Endodermal cell (in vitro differentiated cells): ENCODE results near the gene TPRKB. TPM values are rescaled to one million over a fixed set of nuclear protein-coding genes. Genes with fewer than 3 reads are reported as not detected.

Experiments
- DNase-seq: peaks from one replicate; pipeline ENCODE4 v3.0.0-alpha.2; 2017
- H3K27ac ChIP-seq: 2 replicates; pipeline ENCODE4 v1.5.1; 2013; ENCODE audit warnings: mild to moderate bottlenecking, low read depth, low read length, moderate library complexity
- H3K27me3 ChIP-seq: 2 replicates; pipeline ENCODE4 v1.6.1; 2013; ENCODE audit warnings: mild to moderate bottlenecking, low read length, moderate library complexity; ENCODE audit not compliant: insufficient read depth, control insufficient read depth, poor library complexity, severe bottlenecking
- H3K36me3 ChIP-seq: 2 replicates; pipeline ENCODE4 v1.7.0; 2013; ENCODE audit warnings: mild to moderate bottlenecking, low read length, moderate library complexity; ENCODE audit not compliant: control insufficient read depth, insufficient read depth
- H3K4me1 ChIP-seq: one replicate; pipeline ENCODE4 v1.7.0; 2013; ENCODE audit warnings: low read length; ENCODE audit not compliant: control insufficient read depth, insufficient read depth
- H3K4me3 ChIP-seq: 2 replicates; pipeline ENCODE4 v1.5.1; 2013; ENCODE audit warnings: mild to moderate bottlenecking, low read length, moderate library complexity
- H3K9ac ChIP-seq: 2 replicates; pipeline ENCODE4 v1.6.1; 2013; ENCODE audit warnings: mild to moderate bottlenecking, low read length, moderate library complexity; ENCODE audit not compliant: poor library complexity, severe bottlenecking; ENCODE audit errors: extremely low read depth
- H3K9me3 ChIP-seq: 2 replicates; pipeline ENCODE4 v1.6.1; 2013; ENCODE audit warnings: mild to moderate bottlenecking, low read length, moderate library complexity; ENCODE audit not compliant: control insufficient read depth
- H3K27ac Mint-ChIP-seq: 2 replicates; pipeline ENCODE4 v1.8.0; 2020; ENCODE audit warnings: mixed read lengths
- H3K27me3 Mint-ChIP-seq: 2 replicates; pipeline ENCODE4 v1.8.0; 2021; ENCODE audit warnings: mild to moderate bottlenecking, mixed read lengths; ENCODE audit not compliant: insufficient read depth
- H3K36me3 Mint-ChIP-seq: 2 replicates; pipeline ENCODE4 v1.8.0; 2020; ENCODE audit warnings: low read depth, mixed read lengths
- H3K4me1 Mint-ChIP-seq: 2 replicates; pipeline ENCODE4 v1.8.0; 2020; ENCODE audit warnings: mixed read lengths
- H3K4me3 Mint-ChIP-seq: 2 replicates; pipeline ENCODE4 v1.8.0; 2020; ENCODE audit warnings: mild to moderate bottlenecking, moderate library complexity, mixed read lengths
- H3K9me3 Mint-ChIP-seq: 2 replicates; pipeline ENCODE4 v1.8.0; 2020; ENCODE audit warnings: mild to moderate bottlenecking, mixed read lengths
- WGBS, 2 experiments: methylation state at CpG; one replicate each; pipeline versions ENCODE4 v1.1.5 to v1.1.7; 2013; ENCODE audit warnings: missing lambda C conversion rate in 2 of 2, mixed read lengths in 1 of 2; ENCODE audit not compliant: insufficient coverage in 1 of 2, insufficient read length in 1 of 2; 5-methylcytosine and 5-hydroxymethylcytosine counted together
- total RNA-seq, 2 donors: library from RNA; stranded (reverse); fragmentation: NEBNext Ultra II Directional in 1 of 2; extraction: Animal tissue kit (Norgen Biotek cat#: 25700) in 1 of 2; gene quantifications; 2 replicates in 1 of 2; 3 replicates in 1 of 2; pipeline ENCODE4 v1.2.1, GENCODE V29; 2021
- TF ChIP-seq, protein P1 (sequence below): fragments of 200-600 bp; sonication (generic); conservative IDR thresholded peaks from 2 replicates; pipeline ENCODE4 v1.5.0; 2021; ENCODE audit warnings: antibody characterized with exemption, mild to moderate bottlenecking

Gene TPRKB
- total RNA-seq, 2 donors from 2014 or later = 37.9 to 42.7 TPM

DNA sequence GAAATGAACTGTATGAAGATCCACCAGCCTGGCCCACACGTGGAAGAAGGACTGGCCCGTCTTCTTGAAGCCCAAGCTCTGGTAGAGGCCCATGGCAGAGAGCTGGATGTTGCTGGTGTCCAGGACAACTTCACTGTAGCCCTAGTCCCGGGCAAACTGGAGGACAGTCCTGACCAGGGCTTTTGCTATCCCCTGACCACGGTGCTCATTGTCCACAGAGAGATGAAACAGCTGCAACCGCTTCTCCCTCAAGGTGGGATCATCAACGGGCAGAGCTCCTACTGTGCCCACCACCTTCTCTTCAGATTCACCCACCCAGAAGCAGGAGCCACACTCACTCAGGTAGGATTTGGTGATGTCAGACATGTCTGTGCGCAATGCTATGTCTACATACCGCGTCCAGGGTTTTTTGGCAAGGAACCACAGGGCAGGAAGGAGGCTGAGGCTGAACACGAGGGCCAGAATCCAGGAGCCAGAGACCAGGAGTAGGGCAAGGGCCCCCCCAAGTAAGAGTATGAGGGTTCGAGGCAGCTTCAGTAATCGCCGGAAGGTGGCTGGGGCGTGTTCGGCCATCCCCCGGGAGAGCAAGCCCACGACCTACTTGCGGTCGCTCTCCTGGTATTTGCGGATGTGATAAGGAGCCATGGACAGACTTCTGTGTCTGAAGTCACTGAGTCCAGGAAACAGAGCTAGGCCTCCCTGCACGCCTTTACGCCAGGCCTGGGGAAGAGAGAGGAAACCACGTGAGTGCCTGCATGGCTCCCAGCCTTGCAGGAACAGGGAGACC lies 36.3 kb downstream of the TPRKB start:
- Histone ChIP-seq H3K27me3 (peaks cover 52% of the 10 kb centered on the region), H3K36me3 (no peaks in the 10 kb centered on the region), H3K4me3 (no peak overlapping the region), H3K27ac (no peak overlapping the region), H3K9me3 (peaks cover 12% of the 10 kb centered on the region), H3K4me1 (no peaks in the 10 kb centered on the region), H3K9ac (no peak overlapping the region)
- Mint-ChIP-seq H3K27ac (no peak overlapping the region), H3K4me3 (no peak overlapping the region), H3K27me3 (peaks cover 76% of the 10 kb centered on the region), H3K9me3 (peaks cover 37% of the 10 kb centered on the region), H3K4me1 (no peaks in the 10 kb centered on the region), H3K36me3 (no peaks in the 10 kb centered on the region)
- TF ChIP-seq, protein P1, sequence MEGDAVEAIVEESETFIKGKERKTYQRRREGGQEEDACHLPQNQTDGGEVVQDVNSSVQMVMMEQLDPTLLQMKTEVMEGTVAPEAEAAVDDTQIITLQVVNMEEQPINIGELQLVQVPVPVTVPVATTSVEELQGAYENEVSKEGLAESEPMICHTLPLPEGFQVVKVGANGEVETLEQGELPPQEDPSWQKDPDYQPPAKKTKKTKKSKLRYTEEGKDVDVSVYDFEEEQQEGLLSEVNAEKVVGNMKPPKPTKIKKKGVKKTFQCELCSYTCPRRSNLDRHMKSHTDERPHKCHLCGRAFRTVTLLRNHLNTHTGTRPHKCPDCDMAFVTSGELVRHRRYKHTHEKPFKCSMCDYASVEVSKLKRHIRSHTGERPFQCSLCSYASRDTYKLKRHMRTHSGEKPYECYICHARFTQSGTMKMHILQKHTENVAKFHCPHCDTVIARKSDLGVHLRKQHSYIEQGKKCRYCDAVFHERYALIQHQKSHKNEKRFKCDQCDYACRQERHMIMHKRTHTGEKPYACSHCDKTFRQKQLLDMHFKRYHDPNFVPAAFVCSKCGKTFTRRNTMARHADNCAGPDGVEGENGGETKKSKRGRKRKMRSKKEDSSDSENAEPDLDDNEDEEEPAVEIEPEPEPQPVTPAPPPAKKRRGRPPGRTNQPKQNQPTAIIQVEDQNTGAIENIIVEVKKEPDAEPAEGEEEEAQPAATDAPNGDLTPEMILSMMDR = no peak
- no peak for DNase-seq
- 89 to 91% methylated on average over 16 to 23 of the region's 23 CpGs for WGBS, 2 experiments

DNA sequence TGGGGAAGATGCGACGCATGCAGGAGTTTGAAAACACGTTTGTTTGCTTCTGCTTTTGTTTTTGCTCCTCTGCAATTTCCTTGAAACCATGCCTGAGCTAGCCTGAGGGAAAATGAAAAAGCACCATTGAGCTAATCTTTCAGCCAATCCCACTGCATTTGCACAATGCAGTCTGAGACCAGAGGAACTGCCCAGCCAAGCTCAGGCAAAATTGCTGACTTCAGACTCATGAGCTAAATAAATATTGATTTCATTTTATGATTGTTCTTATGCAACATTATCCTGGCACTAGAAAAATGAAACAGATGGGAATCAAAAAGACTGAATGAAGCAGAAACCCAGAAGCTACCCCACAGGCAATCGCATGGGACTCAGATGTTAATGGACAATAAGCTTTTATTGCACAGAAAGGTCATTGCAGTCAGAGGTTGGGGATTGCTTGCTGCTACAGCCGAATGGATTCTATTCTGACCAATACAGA lies 37.0 kb downstream of the TPRKB start:
- Histone ChIP-seq H3K9ac (no peak overlapping the region), H3K27ac (no peak overlapping the region), H3K36me3 (no peaks in the 10 kb centered on the region), H3K9me3 (peaks cover 12% of the 10 kb centered on the region), H3K4me1 (no peaks in the 10 kb centered on the region), H3K27me3 (peaks cover 46% of the 10 kb centered on the region), H3K4me3 (no peak overlapping the region)
- Mint-ChIP-seq H3K9me3 (peaks cover 37% of the 10 kb centered on the region), H3K4me3 (no peak overlapping the region), H3K27ac (no peak overlapping the region), H3K4me1 (no peaks in the 10 kb centered on the region), H3K36me3 (no peaks in the 10 kb centered on the region), H3K27me3 (peaks cover 71% of the 10 kb centered on the region)
- 86 to 90% methylated on average over 4 to 5 of the region's 5 CpGs for WGBS, 2 experiments
- TF ChIP-seq, protein P1 = no peak
- no peak for DNase-seq

DNA sequence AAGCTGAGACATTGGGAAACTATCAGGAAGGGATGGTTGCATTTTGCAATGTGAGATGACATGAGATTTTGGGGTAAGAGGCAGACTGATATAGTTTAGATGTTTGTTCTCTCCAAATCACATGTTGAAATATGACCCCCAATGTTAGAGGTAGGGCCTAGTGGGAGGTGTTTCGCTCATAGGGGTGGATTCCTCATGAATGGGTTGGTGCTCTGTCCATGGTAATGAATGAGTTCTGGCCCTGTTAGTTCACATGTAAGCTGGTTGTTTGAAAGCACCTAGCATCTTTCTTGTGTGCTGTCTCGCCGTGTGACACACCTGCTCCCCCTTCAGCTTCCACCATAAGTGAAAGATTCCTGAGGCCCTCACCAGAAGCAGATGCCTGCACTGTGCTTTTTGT lies 37.7 kb downstream of the TPRKB start:
- H3K27ac Mint-ChIP-seq = no peak overlapping the region
- no peak overlapping the region for H3K4me3 ChIP-seq
- TF ChIP-seq, protein P1 = no peak
- WGBS, 2 experiments = 92% methylated on average over 3 of the region's 3 CpGs; no CpG with 5 or more reads in 1 of the 2 experiments
- no peak overlapping the region for H3K27ac ChIP-seq
- H3K27me3 ChIP-seq = peaks cover 42% of the 10 kb centered on the region
- no peak overlapping the region for H3K4me3 Mint-ChIP-seq
- no peak for DNase-seq
- H3K36me3 ChIP-seq = no peaks in the 10 kb centered on the region
- H3K4me1 Mint-ChIP-seq = no peaks in the 10 kb centered on the region
- peaks cover 71% of the 10 kb centered on the region for H3K27me3 Mint-ChIP-seq
- no peak overlapping the region for H3K9ac ChIP-seq
- peaks cover 12% of the 10 kb centered on the region for H3K9me3 ChIP-seq
- H3K36me3 Mint-ChIP-seq = no peaks in the 10 kb centered on the region
- no peaks in the 10 kb centered on the region for H3K4me1 ChIP-seq
- peaks cover 37% of the 10 kb centered on the region for H3K9me3 Mint-ChIP-seq
